HepG2 (cell line): ENCODE measurements around the gene SRC. TPM values are rescaled to one million over a fixed set of nuclear protein-coding genes. Genes with fewer than 3 reads are reported as not detected.

ENCODE experiments used
- ATAC-seq: fragments of 200-7000 bp; cut with Tn5 transposase; 3 replicates; pipeline ENCODE4 v1.9.1; 2020; ENCODE audit warnings: mild to moderate bottlenecking, moderate library complexity
- BruUV-seq: library from RNA; stranded (reverse); fragments of 400-500 nt; replicated peaks from 2 replicates; lab custom pipeline; 2021; lab: Mats Ljungman, UMichigan
- CTCF ChIA-PET: fragments of 300-600 bp; formaldehyde crosslinking; extraction: SDS; loops from one replicate; lab custom pipeline; 2021; ENCODE audit warnings: low total read pairs, inconsistent platforms, low intra/inter-chr PET ratio; lab: Yijun Ruan, JAX
- POLR2A ChIA-PET: fragments of 350-600 bp; sonication (Branson Sonifier 250); formaldehyde crosslinking; loops from one replicate; lab custom pipeline; 2020; ENCODE audit warnings: antibody characterized with exemption, inconsistent platforms; lab: Yijun Ruan, JAX
- DNase-seq: peaks from one replicate; pipeline ENCODE4 v3.0.0-alpha.2; 2015; ENCODE audit warnings: low spot score
- FAIRE-seq: peaks from 3 replicates; lab custom pipeline; 2011; peaks lifted over from hg19 to GRCh38; lab: Jason Lieb, UNC
- H2AFZ ChIP-seq: one replicate; pipeline ENCODE4 v1.6.1; 2011; ENCODE audit warnings: low read length, inconsistent platforms
- H3K27ac ChIP-seq: fragments of 300-600 bp; 3 replicates; pipeline ENCODE4 v1.8.0; 2011; ENCODE audit warnings: mixed run types, mild to moderate bottlenecking, mixed read lengths, low read length, inconsistent platforms; ENCODE audit not compliant: insufficient read depth; ENCODE audit errors: extremely low read length
- H3K27me3 ChIP-seq, 2 experiments: fragments of 200-600 bp in 1 of 2; 2 replicates in 1 of 2; 3 replicates in 1 of 2; pipeline versions ENCODE4 v1.6.0 to v1.8.0; 2011; ENCODE audit warnings: low read length in 2 of 2, mild to moderate bottlenecking in 2 of 2, moderate library complexity in 2 of 2, inconsistent platforms in 1 of 2; ENCODE audit not compliant: insufficient read depth in 2 of 2, control insufficient read depth in 1 of 2
- H3K36me3 ChIP-seq, 2 experiments: fragments of 200-600 bp in 1 of 2; replicated peaks in 1 of 2; 2 replicates in 1 of 2; 3 replicates in 1 of 2; pipeline versions ENCODE4 v1.5.1 to v1.8.0; 2011; ENCODE audit warnings: low read length in 2 of 2, inconsistent platforms in 1 of 2; ENCODE audit not compliant: insufficient read depth in 2 of 2, control insufficient read depth in 1 of 2
- H3K4me1 ChIP-seq: 2 replicates; pipeline ENCODE4 v1.5.1; 2012; ENCODE audit warnings: low read length, inconsistent platforms; ENCODE audit not compliant: insufficient read depth
- H3K4me2 ChIP-seq: 2 replicates; pipeline ENCODE4 v1.6.0; 2011; ENCODE audit warnings: low read depth, low read length, inconsistent platforms
- H3K4me3 ChIP-seq, 3 experiments: fragments of 200-600 bp in 1 of 3; sonication (generic), shearing (Covaris generic) in 1 of 3; replicated peaks in 1 of 3; 2 replicates each; pipeline ENCODE4 v1.5.1; 2011 to 2016; ENCODE audit warnings: low read length in 3 of 3, inconsistent platforms in 2 of 3, low read depth in 2 of 3, mild to moderate bottlenecking in 2 of 3, control low read depth in 1 of 3, mixed read lengths in 1 of 3; ENCODE audit not compliant: insufficient read depth in 1 of 3
- H3K79me2 ChIP-seq: one replicate; pipeline ENCODE4 v1.6.1; 2011; ENCODE audit warnings: low read length, inconsistent platforms; ENCODE audit not compliant: insufficient read depth
- H3K9ac ChIP-seq: 2 replicates; pipeline ENCODE4 v1.6.0; 2011; ENCODE audit warnings: mild to moderate bottlenecking, low read depth, low read length, inconsistent platforms; ENCODE audit not compliant: insufficient read depth
- H3K9me3 ChIP-seq: 2 replicates; pipeline ENCODE4 v1.5.1; 2012; ENCODE audit warnings: mild to moderate bottlenecking, low read length
- H4K20me1 ChIP-seq: 2 replicates; pipeline ENCODE4 v1.6.0; 2011; ENCODE audit warnings: inconsistent platforms, mild to moderate bottlenecking, low read length, moderate library complexity; ENCODE audit not compliant: insufficient read depth
- E2F1 ChIP-seq: sonication (generic); formaldehyde crosslinking; IDR thresholded peaks from 2 replicates; pipeline ENCODE4 v1.5.0; 2020; ENCODE audit warnings: missing genetic modification reagents
- KDM1A ChIP-seq: IDR thresholded peaks from 2 replicates; pipeline ENCODE4 v1.6.1; 2016; ENCODE audit warnings: missing compliant biosample characterization
- LCORL ChIP-seq, 2 experiments: fragments of 450-650 bp in 1 of 2; sonication (generic) in 1 of 2; formaldehyde crosslinking in 1 of 2; IDR thresholded peaks; 2 replicates each; pipeline versions ENCODE4 v1.5.0 to v1.6.1; 2017 to 2020; ENCODE audit warnings: antibody characterized with exemption in 1 of 2, missing genetic modification reagents in 1 of 2
- PHF21A ChIP-seq: sonication (generic); formaldehyde crosslinking; IDR thresholded peaks from 2 replicates; pipeline ENCODE4 v1.5.0; 2020; ENCODE audit warnings: mild to moderate bottlenecking, missing genetic modification reagents
- PLRG1 ChIP-seq: fragments of 450-650 bp; conservative IDR thresholded peaks from 2 replicates; pipeline ENCODE4 v1.6.1; 2016
- RAD51 ChIP-seq: fragments of 450-650 bp; IDR thresholded peaks from 2 replicates; pipeline ENCODE4 v1.6.1; 2016; ENCODE audit warnings: borderline replicate concordance
- SALL2 ChIP-seq: sonication (generic); formaldehyde crosslinking; IDR thresholded peaks from 2 replicates; pipeline ENCODE4 v1.8.1; 2023; ENCODE audit warnings: mild to moderate bottlenecking, missing genetic modification reagents, inconsistent platforms
- SATB2 ChIP-seq: sonication (generic); formaldehyde crosslinking; IDR thresholded peaks from 2 replicates; pipeline ENCODE4 v1.5.0; 2020; ENCODE audit warnings: missing genetic modification reagents
- SOX13 ChIP-seq, 3 experiments: fragments of 450-650 bp in 1 of 3; sonication (generic) in 1 of 3; formaldehyde crosslinking in 1 of 3; IDR thresholded peaks in 2 of 3; conservative IDR thresholded peaks in 1 of 3; 2 replicates each; pipeline versions ENCODE4 v1.5.0 to v1.6.1; 2016 to 2020; ENCODE audit warnings: antibody characterized with exemption in 1 of 3, mild to moderate bottlenecking in 1 of 3, missing compliant biosample characterization in 1 of 3, missing genetic modification reagents in 1 of 3, moderate library complexity in 1 of 3
- SOX6 ChIP-seq, 2 experiments: fragments of 450-650 bp in 1 of 2; sonication (generic) in 1 of 2; formaldehyde crosslinking in 1 of 2; IDR thresholded peaks; 2 replicates each; pipeline versions ENCODE4 v1.4.0 to v1.6.1; 2017 to 2020; ENCODE audit warnings: antibody characterized with exemption in 1 of 2, mild to moderate bottlenecking in 1 of 2, missing genetic modification reagents in 1 of 2
- TBX3 ChIP-seq: fragments of 450-650 bp; IDR thresholded peaks from 2 replicates; pipeline ENCODE4 v1.6.1; 2017; ENCODE audit warnings: antibody characterized with exemption, mild to moderate bottlenecking, inconsistent platforms, borderline replicate concordance
- TEF ChIP-seq: sonication (generic); formaldehyde crosslinking; IDR thresholded peaks from 2 replicates; pipeline ENCODE4 v1.5.0; 2020; ENCODE audit warnings: missing genetic modification reagents
- THRA ChIP-seq: sonication (generic); formaldehyde crosslinking; IDR thresholded peaks from 2 replicates; pipeline ENCODE4 v1.4.0; 2020; ENCODE audit warnings: missing genetic modification reagents, borderline replicate concordance
- ZNF766 ChIP-seq: sonication (generic); formaldehyde crosslinking; IDR thresholded peaks from 2 replicates; pipeline ENCODE4 v1.5.0; 2020; ENCODE audit warnings: missing genetic modification reagents, borderline replicate concordance
- WGBS: methylation state at CpG from one replicate; pipeline ENCODE4 v1.1.6; 2017; ENCODE audit warnings: low lambda C conversion rate; 5-methylcytosine and 5-hydroxymethylcytosine counted together
- in situ Hi-C: cut with HindIII; loops from 2 replicates; pipeline ENCODE4 v1.10.0; 2017; ENCODE audit warnings: low pct_unique_long_range_greater_than_20kb; ENCODE audit not compliant: extremely low pct_ligation_motif_present
- intact Hi-C: fragments of 100-400 bp; cut with micrococcal nuclease; formaldehyde crosslinking; loops from one replicate; pipeline ENCODE4 v1.10.0; 2022; ENCODE audit not compliant: unreplicated experiment
- polyA plus RNA-seq, 8 experiments: library from polyadenylated mRNA; depleted of rRNA in 3 of 8; stranded (reverse) in 7 of 8; unstranded in 1 of 8; fragments of >200 nt; fragmentation: Illumina TruSeq in 4 of 8; extraction: Trizol in 4 of 8; gene quantifications; 2 replicates each; pipeline versions ENCODE4 v1.2.1 to v1.2.3, GENCODE V29; 2011 to 2016; ENCODE audit warnings: low read depth in 4 of 8, missing spikeins in 1 of 8, mixed read lengths in 1 of 8; ENCODE audit not compliant: insufficient read depth in 1 of 8
- total RNA-seq, 5 experiments: library from RNA; depleted of rRNA; stranded (reverse); fragments of >200 nt; fragmentation: Illumina TruSeq; extraction: Trizol; gene quantifications; 2 replicates each; pipeline ENCODE4 v1.2.3, GENCODE V29; 2016; ENCODE audit warnings: low read depth in 1 of 5
- TF ChIP-seq, protein P1 (sequence below): sonication (generic); formaldehyde crosslinking; IDR thresholded peaks from 2 replicates; pipeline ENCODE4 v1.5.1; 2020; ENCODE audit warnings: mild to moderate bottlenecking, missing genetic modification reagents, moderate library complexity

SRC gene
- total and polyA plus RNA-seq, 2 of the 13 experiments (the other 11 are each of a cell fraction or from before 2014, with no cell fraction given) = 54.7 to 192 TPM

GRCh38 chr20:37446286-37447032 lies 100.5 kb downstream of the SRC start:
- WGBS = 18% methylated on average over 5 of the region's 5 CpGs
- H3K79me2 ChIP-seq = no peaks in the 10 kb centered on the region
- H3K4me1 ChIP-seq = no peaks in the 10 kb centered on the region
- H4K20me1 ChIP-seq = no peaks in the 10 kb centered on the region
- no peaks in the 10 kb centered on the region for H3K9me3 ChIP-seq
- no peak overlapping the region for H3K9ac ChIP-seq
- in situ Hi-C loops = no loop called here
- FAIRE-seq = no peak
- ChIA-PET CTCF (no interaction called here), POLR2A (no interaction called here)
- peaks cover 6 to 40% of the 10 kb centered on the region in 2 experiments; a peak in 4 of 5 replicates for H3K27me3 ChIP-seq
- no peaks in the 10 kb centered on the region for H3K36me3 ChIP-seq
- H2AFZ ChIP-seq = no peak overlapping the region
- no peak overlapping the region for H3K4me3 ChIP-seq
- no peak overlapping the region for H3K4me2 ChIP-seq
- no peak overlapping the region for H3K27ac ChIP-seq
- intact Hi-C loops = no loop called here
- DNase-seq = no peak
- no TSS peak for BruUV-seq
- ATAC-seq = no peak
- TF ChIP-seq TEF = no peak
- TF ChIP-seq SOX13 (IDR thresholded peaks at IDR 0.05) = no peak
- TF ChIP-seq SOX13 (CRISPR knock-in tag; conservative IDR thresholded peaks at IDR 0.05 in 1 of 2, IDR thresholded peaks at IDR 0.05 in 1 of 2) = no peak
- TF ChIP-seq TBX3 = peak; percentile 13; the same call in 1 of the 2 replicates
- no peak for TF ChIP-seq ZNF766 (CRISPR knock-in tag)
- peak; percentile 99 for TF ChIP-seq PLRG1
- peak; percentile 59; the same call in 1 of the 2 replicates for TF ChIP-seq LCORL (IDR thresholded peaks at IDR 0.05)
- TF ChIP-seq LCORL (CRISPR knock-in tag; IDR thresholded peaks at IDR 0.05) = no peak
- TF ChIP-seq THRA (CRISPR knock-in tag) = no peak
- no peak for TF ChIP-seq E2F1 (CRISPR knock-in tag)
- no peak for TF ChIP-seq PHF21A (CRISPR knock-in tag)
- TF ChIP-seq RAD51 = no peak
- TF ChIP-seq SATB2 (CRISPR knock-in tag) = no peak
- TF ChIP-seq KDM1A (CRISPR knock-in tag) = no peak
- peak; percentile 85; the same call in 1 of the 2 replicates for TF ChIP-seq SOX6 (IDR thresholded peaks at IDR 0.05)
- no peak for TF ChIP-seq SOX6 (CRISPR knock-in tag; IDR thresholded peaks at IDR 0.05)
- TF ChIP-seq SALL2 (CRISPR knock-in tag) = no peak
- TF ChIP-seq, protein P1, sequence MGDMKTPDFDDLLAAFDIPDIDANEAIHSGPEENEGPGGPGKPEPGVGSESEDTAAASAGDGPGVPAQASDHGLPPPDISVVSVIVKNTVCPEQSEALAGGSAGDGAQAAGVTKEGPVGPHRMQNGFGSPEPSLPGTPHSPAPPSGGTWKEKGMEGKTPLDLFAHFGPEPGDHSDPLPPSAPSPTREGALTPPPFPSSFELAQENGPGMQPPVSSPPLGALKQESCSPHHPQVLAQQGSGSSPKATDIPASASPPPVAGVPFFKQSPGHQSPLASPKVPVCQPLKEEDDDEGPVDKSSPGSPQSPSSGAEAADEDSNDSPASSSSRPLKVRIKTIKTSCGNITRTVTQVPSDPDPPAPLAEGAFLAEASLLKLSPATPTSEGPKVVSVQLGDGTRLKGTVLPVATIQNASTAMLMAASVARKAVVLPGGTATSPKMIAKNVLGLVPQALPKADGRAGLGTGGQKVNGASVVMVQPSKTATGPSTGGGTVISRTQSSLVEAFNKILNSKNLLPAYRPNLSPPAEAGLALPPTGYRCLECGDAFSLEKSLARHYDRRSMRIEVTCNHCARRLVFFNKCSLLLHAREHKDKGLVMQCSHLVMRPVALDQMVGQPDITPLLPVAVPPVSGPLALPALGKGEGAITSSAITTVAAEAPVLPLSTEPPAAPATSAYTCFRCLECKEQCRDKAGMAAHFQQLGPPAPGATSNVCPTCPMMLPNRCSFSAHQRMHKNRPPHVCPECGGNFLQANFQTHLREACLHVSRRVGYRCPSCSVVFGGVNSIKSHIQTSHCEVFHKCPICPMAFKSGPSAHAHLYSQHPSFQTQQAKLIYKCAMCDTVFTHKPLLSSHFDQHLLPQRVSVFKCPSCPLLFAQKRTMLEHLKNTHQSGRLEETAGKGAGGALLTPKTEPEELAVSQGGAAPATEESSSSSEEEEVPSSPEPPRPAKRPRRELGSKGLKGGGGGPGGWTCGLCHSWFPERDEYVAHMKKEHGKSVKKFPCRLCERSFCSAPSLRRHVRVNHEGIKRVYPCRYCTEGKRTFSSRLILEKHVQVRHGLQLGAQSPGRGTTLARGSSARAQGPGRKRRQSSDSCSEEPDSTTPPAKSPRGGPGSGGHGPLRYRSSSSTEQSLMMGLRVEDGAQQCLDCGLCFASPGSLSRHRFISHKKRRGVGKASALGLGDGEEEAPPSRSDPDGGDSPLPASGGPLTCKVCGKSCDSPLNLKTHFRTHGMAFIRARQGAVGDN (CRISPR knock-in tag) = no peak
